NCI-H1436 treated with DMSO at 0.1 percent for 48 hours (cell line): ENCODE results near the gene GTPBP6.
"Not testable (repeated sequence)": the region's sequence is repeated elsewhere in the genome, so short reads cannot be mapped to it uniquely, and the experiment has no call there.

Experiments used
- DNase-seq: peaks from one replicate; lab custom pipeline; 2025; lab: John Stamatoyannopoulos, UW

GTPBP6 gene

DNA sequence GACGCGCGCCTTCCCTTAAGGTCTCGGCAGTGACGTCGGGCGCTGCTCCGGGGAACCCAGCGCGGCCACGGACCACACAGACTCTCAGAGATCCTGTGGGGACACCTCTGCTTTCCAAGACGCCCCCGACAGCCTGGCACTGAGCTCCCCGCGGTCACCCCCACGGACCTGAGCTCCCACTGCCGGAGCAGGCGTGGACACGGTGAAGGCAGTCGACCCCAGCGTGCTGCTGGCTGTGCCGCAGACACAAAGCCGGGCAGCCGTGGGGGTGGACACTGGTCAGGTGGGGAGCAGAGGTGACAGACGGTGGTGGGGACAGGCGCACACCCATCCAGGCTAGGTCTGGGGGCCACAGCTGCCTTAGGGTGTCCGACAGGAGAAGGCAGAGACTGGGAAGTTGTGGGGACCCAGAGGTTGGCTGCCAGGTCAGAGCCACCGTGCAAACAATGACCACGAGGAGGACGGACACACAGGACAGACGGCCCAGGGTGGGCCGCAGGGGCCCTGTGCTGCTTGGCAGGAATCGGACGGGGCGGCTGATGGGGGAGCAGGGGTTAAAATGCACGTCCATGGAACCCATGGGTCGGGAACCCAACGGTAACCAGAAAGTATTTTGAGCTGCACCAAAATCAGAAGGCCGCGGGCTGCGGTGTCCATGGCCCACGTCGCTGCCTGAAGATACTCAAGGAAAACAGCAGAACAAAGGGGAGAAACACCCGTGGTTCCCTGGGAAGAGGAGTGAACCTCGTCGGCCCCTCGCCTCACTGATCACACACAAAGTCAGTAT, 16.6 kb upstream of the GTPBP6 start:
- no peak for DNase-seq

DNA sequence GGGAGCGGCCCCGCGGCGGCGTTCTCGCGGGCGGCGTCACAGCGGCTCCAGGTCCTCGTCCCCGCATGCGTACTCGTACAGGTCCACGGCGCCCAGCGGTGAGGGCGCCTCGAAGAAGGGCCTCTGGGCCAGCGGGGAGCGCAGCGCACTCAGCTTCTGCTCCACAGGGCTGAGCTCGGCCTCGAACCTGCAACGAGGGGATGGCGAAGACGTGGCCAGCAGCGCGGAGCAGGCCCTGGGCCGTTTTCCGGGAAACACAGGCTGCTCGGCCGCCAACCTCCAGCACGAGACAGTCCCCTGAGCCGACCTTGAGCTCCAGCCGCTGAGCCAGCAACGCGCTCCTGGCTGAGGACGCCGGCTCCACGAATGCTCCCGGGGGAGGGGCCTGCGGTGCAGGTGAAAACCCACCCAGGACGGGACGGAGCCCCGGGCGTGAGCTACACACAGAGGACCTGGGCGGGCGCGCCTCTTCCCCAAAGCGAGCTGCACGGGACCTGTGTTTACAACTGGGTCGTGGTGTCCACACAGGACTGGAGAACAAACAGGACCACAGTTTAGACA, 15.8 kb upstream of the GTPBP6 start:
- no peak for DNase-seq

- DNase-seq, result no peak
Observed at GRCh38 chrX:333611-334311, 15.2 kb upstream of the GTPBP6 start.

- no peak for DNase-seq
Observed at GRCh38 chrX:332916-333610, 14.5 kb upstream of the GTPBP6 start.

GRCh38 chrX:332496-332860, 13.9 kb upstream of the GTPBP6 start:
- DNase-seq, result no peak

- no peak for DNase-seq
Observed at GRCh38 chrX:331825-332495, 13.4 kb upstream of the GTPBP6 start.

- DNase-seq, result no peak
Observed at GRCh38 chrX:331151-331824, 12.7 kb upstream of the GTPBP6 start.

GRCh38 chrX:330726-331150, 12.1 kb upstream of the GTPBP6 start:
- DNase-seq, result no peak

DNA sequence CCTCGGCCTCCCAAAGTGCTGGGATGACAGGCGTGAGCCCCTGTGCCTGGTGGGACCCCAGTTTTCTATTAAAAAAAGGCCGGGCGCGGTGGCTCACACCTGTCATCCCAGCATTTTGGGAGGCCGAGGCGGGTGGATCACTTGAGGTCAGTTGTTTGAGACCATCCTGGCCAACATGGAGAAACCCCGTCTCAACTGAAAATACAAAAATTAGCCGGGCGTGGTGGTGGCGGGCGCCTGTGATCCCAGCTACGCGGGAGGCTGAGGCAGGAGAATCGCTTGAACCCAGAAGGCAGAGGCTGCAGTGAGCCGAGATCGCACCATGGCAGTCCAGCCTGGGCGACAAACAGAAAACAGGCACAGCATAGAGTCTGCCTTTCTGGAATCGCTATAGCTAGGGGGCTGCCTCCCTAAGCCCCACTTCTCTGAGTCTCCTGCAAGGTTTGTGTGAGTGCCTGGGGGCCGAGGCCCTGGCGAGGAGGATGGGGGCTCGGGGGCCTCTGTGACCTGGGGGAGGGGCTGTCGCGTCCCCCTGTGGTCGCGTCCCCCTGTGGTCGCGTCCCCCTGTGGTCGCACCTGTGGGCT, 11.6 kb upstream of the GTPBP6 start:
- DNase-seq, result not testable (repeated sequence)

DNA sequence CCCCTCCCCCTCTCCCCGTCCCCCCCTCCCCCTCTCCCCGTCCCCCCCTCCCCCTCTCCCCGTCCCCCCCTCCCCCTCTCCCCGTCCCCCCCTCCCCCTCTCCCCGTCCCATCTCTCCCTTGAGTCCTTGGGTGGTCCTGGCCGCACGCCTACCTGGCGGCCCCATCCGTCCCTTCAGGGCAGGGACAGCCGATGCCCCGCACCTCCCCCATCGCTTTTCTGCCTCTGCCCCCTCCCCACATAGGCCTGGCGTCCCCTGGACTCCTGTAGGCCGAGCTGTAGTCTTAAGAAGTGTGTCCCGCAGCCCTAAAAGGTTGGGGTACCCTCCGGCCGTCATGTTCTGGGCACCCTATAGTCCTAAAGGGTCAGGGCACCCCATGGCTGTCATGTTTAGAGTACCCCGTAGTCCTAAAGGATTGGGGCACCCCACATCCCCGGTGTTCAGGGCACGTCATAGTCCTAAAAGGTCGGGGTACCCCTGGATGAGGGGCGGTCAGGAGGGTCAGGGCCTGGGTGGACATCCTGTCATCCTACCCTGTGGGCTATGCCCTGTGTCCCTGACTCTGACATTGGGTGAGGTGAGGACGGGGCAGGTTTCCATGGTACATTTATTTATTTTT, 10.8 kb upstream of the GTPBP6 start:
- no peak for DNase-seq

DNA sequence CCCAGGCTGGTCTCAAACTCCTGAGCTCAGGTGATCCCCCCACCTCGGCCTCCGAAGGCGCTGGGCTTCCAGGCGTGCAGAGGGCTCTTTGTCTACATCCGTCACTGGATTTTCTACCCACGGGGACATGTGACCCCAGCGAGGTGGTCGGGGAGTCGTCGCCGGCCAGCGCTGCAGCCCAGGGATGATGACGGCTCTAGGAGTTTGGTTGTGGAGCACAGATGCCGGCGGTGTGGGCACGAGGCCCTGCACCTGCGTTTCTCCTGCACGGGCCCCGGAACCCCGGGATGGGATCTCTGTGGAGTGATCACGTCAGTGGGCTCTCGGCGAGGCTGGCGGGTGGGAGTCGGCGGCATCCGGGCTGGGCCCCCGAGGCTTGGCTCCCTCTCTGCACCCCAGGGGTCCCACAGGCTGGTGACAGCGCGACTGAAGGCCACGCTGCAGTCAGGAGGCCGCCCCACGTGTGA, 9.1 kb upstream of the GTPBP6 start:
- no peak for DNase-seq

DNA sequence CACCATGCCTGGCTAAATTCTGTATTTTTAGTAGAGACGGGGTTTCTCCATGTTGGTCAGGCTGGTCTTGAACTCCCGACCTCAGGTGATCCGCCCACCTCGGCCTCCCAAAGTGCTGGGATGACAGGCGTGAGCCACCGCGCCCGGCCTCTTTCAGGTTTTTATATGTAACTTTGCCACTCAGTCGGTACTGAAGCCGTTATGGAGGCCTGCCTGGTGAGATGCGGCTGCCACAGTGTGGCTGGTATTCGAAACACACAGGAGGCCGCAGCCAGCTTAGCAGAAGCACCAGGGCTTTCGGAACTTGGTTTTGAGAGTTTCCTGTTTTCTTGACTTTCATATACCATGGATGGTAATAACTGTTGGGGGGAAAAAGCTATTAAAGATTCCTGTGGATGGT, 6.1 kb upstream of the GTPBP6 start:
- not testable (repeated sequence) for DNase-seq

GRCh38 chrX:323721-324628, 5.4 kb upstream of the GTPBP6 start:
- no peak for DNase-seq

DNA sequence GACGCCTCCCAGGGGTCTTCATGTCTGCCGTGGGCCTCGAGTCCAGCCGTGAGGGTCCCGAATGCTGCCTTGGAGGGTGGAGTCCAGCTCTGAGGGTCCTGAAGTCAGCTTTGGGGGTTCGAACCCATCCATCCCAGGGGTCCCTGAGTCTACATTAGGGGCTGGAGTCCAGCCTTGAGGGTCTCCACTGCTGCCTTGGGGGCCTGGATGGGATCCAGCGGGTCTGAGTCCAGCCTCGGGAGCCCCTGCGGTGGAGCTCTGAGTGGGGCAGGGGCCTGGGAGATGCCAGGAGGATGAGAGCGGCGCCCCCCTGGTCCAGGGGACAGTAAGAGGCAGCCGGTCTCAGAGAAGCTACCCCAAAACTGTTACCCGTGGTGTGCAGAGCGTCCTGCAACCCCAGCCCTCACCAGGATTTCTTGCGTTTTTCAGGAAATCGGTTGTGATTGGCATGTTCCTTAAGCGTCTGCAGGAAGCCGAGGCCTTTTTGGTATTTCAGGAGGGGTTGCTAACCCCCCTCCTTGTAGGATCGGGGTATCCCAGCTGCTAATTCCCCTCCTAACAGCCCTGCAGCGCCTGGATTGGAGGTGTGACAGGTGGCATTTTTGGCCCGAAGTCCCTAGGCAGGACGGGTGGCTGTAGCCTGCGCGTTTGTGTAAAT, 1.7 kb upstream of the GTPBP6 start:
- no peak for DNase-seq

DNA sequence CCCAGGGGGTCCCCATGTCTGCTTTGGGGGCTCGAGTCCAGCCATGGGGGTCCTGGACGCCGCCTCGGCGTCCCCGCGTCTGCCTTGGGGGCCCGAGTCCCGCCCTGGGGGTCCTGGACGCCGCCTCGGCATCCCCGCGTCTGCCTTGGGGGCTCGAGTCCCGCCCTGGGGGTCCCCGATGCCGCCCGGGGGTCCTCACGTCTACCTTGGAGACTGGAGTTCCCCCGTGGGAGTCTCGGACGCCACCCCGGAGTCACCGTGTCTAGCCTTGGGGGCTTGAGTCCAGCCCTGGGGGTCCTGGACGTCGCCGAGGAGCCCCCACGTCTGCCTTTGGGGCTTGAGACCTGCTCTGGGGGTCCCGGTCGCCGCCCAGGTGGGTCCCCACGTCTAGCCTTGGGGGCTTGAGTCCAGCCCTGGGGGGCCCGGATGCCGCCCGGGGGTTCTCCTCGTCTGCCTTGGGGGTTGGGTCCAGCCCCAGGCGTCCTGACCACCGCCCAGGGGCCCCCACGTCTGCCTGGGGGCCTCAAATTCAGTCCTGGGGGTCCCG, 1.1 kb upstream of the GTPBP6 start:
- no peak for DNase-seq

DNA sequence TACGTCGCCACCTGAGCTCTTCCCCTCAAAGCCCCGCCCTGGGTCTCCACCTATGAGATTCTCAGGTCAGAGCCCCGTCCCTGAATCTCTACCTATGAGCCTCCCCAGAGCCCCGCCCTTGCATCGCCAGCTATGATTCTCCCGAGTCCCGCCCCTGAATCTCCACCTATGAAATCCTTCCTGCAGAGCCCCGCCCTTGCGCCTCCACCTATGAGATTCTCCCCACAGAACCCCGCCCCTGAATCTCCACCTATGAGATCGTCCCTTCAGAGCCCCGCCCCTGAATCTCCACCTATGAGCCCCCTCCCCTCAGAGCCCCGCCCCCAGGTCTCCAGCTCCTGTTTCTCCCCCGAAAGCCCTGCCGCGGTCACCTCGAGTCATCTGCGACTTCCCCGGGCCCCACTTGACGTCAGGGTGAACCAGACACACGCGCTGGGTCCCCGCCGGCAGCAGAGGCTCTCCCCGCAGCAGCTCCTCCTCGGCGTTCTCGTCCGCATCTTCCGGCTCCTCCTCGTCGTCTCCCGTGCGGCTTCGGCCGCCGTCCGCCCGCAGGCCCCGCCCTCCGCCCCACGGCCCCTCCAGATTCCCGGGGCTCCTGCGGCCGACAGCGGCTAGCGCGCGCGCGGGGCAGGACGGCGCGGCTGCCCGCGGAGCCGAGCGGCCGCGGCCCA, 393 bp downstream of the GTPBP6 start:
- DNase-seq, result no peak

DNA sequence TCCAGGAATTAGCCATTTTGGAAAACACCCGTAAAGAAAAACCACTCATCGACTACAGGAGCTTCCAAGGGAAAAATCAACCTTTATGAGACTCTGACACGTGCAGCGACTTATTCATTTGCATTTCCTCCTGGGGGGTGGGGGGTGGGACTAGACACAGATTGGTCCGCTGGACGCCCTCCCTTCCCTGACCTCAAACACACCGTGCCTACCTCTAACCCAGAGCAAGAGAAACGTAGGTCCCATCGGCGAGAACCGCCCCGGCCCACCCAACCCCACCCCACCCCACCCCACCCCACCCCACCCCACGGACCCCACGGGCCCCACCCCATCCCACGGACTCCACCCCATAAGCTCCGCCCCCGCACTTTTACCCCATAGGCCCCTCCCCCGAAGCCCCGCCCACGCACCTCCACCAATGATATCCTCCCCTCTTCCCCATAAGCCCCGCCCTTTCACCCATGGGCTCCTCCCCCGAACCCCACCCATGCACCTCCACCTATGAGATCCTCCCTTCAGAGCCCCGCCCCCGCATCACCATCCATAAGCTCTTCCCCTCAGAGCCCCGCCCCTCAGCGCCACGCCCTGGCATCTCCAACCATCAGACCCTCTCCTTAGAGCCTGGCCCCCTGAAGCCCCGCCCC, 1.1 kb downstream of the GTPBP6 start:
- DNase-seq, result no peak
